Urinary bladder (tissue), 4 donors: Measurements from ENCODE around the gene RESP18. TPM values are rescaled to one million over a fixed set of nuclear protein-coding genes. Genes with fewer than 3 reads are reported as not detected.
"Not testable (repeated sequence)": the region's sequence is repeated elsewhere in the genome, so short reads cannot be mapped to it uniquely, and the experiment has no call there.

Experiments
- DNase-seq: peaks from one replicate; pipeline ENCODE4 v3.0.0-alpha.2; 2015; ENCODE audit errors: extremely low spot score
- H3K27ac ChIP-seq: one replicate; pipeline ENCODE4 v1.5.1; 2013; ENCODE audit warnings: low read depth, mild to moderate bottlenecking, moderate library complexity
- H3K36me3 ChIP-seq: one replicate; pipeline ENCODE4 v1.6.1; 2013; ENCODE audit warnings: mild to moderate bottlenecking, moderate library complexity; ENCODE audit not compliant: insufficient read depth
- H3K4me1 ChIP-seq: one replicate; pipeline ENCODE4 v1.6.1; 2013; ENCODE audit warnings: mild to moderate bottlenecking, moderate library complexity; ENCODE audit not compliant: insufficient read depth
- H3K4me3 ChIP-seq: one replicate; pipeline ENCODE4 v1.5.1; 2013; ENCODE audit warnings: low read depth, low read length
- WGBS: extraction: QIAGEN DNeasy Blood & Tissue Kit; methylation state at CpG from one replicate; pipeline ENCODE4 v1.1.7; 2013; 5-methylcytosine and 5-hydroxymethylcytosine counted together
- polyA plus RNA-seq: library from polyadenylated mRNA; stranded (reverse); fragments of 200-250 nt; gene quantifications from one replicate; pipeline ENCODE4 v1.2.3, GENCODE V29; 2013
- total RNA-seq: library from RNA; depleted of rRNA; stranded (reverse); fragments of >200 nt; gene quantifications from one replicate; pipeline ENCODE4 v1.2.3, GENCODE V29; 2014
- donor health status: healthy with polysubstance abuse.
- donor health status: healthy.

The RESP18 gene
- total and polyA plus RNA-seq, 2 donors, result not detected

GRCh38 chr2:219350710-219351221 lies 18.2 kb upstream of the RESP18 start:
- no peak for DNase-seq
- H3K27ac ChIP-seq, result no peak overlapping the region
- no peaks in the 10 kb centered on the region for H3K4me1 ChIP-seq
- H3K4me3 ChIP-seq, result no peak overlapping the region
- no peaks in the 10 kb centered on the region for H3K36me3 ChIP-seq
- WGBS, result 34% methylated on average over 4 of the region's 4 CpGs

GRCh38 chr2:219350215-219350614 lies 17.7 kb upstream of the RESP18 start:
- Histone ChIP-seq H3K4me3 (no peak overlapping the region), H3K36me3 (no peaks in the 10 kb centered on the region), H3K4me1 (no peaks in the 10 kb centered on the region), H3K27ac (no peak overlapping the region)
- no peak for DNase-seq
- 75% methylated on average over 3 of the region's 3 CpGs for WGBS

GRCh38 chr2:219344751-219345430 lies 12.3 kb upstream of the RESP18 start:
- 36% methylated on average over 6 of the region's 6 CpGs for WGBS
- Histone ChIP-seq H3K27ac (no peak overlapping the region), H3K36me3 (no peaks in the 10 kb centered on the region), H3K4me3 (no peak overlapping the region), H3K4me1 (no peaks in the 10 kb centered on the region)
- DNase-seq, result no peak

GRCh38 chr2:219335373-219335786 lies 2.8 kb upstream of the RESP18 start:
- Histone ChIP-seq H3K27ac (no peak overlapping the region), H3K4me1 (no peaks in the 10 kb centered on the region), H3K36me3 (no peaks in the 10 kb centered on the region), H3K4me3 (no peak overlapping the region)
- WGBS, result 26% methylated on average over 5 of the region's 5 CpGs
- DNase-seq, result no peak

- WGBS, result 73% methylated on average over 2 of the region's 2 CpGs
Observed at GRCh38 chr2:219334076-219334475, 1.5 kb upstream of the RESP18 start.

GRCh38 chr2:219331560-219332213 lies 857 bp downstream of the RESP18 start:
- H3K4me3 ChIP-seq, result no peak overlapping the region
- no peak for DNase-seq
- no peaks in the 10 kb centered on the region for H3K4me1 ChIP-seq
- WGBS, result 8% methylated on average over 39 of the region's 39 CpGs
- no peak overlapping the region for H3K27ac ChIP-seq
- no peaks in the 10 kb centered on the region for H3K36me3 ChIP-seq

More at GRCh38 chr2:219334076-219334475, 1.5 kb upstream of the RESP18 start:
- no peak overlapping the region for H3K4me3 ChIP-seq
- H3K4me1 ChIP-seq, result no peaks in the 10 kb centered on the region
- H3K27ac ChIP-seq, result no peak overlapping the region
- H3K36me3 ChIP-seq, result no peaks in the 10 kb centered on the region
- DNase-seq, result no peak

- H3K4me3 ChIP-seq, result no peak overlapping the region
- no peak for DNase-seq
- H3K4me1 ChIP-seq, result no peaks in the 10 kb centered on the region
- no peak overlapping the region for H3K27ac ChIP-seq
- WGBS, result 49% methylated on average over 2 of the region's 2 CpGs
- H3K36me3 ChIP-seq, result no peaks in the 10 kb centered on the region
Observed at GRCh38 chr2:219327719-219328118, 4.8 kb downstream of the RESP18 start.

GRCh38 chr2:219325657-219326315 lies 6.8 kb downstream of the RESP18 start:
- Histone ChIP-seq H3K4me3 (no peak overlapping the region), H3K36me3 (no peaks in the 10 kb centered on the region), H3K4me1 (no peaks in the 10 kb centered on the region), H3K27ac (no peak overlapping the region)
- no peak for DNase-seq
- WGBS, result 75% methylated on average over 9 of the region's 9 CpGs

GRCh38 chr2:219325136-219325535 lies 7.4 kb downstream of the RESP18 start:
- H3K4me3 ChIP-seq, result no peak overlapping the region
- H3K4me1 ChIP-seq, result no peaks in the 10 kb centered on the region
- H3K27ac ChIP-seq, result no peak overlapping the region
- DNase-seq, result no peak
- 86% methylated on average over 4 of the region's 4 CpGs for WGBS
- no peaks in the 10 kb centered on the region for H3K36me3 ChIP-seq

GRCh38 chr2:219323434-219323833 lies 9.1 kb downstream of the RESP18 start:
- DNase-seq, result no peak
- Histone ChIP-seq H3K4me3 (no peak overlapping the region), H3K27ac (no peak overlapping the region), H3K36me3 (no peaks in the 10 kb centered on the region), H3K4me1 (no peaks in the 10 kb centered on the region)
- 64% methylated on average over 4 of the region's 4 CpGs for WGBS

GRCh38 chr2:219314804-219315468 lies 17.6 kb downstream of the RESP18 start:
- Histone ChIP-seq H3K4me3 (no peak overlapping the region), H3K27ac (no peak overlapping the region), H3K36me3 (no peaks in the 10 kb centered on the region), H3K4me1 (no peaks in the 10 kb centered on the region)
- no peak for DNase-seq
- WGBS, result 91% methylated on average over 16 of the region's 16 CpGs

- WGBS, result 87% methylated on average over 49 of the region's 49 CpGs
- H3K27ac ChIP-seq, H3K36me3 ChIP-seq, H3K4me1 ChIP-seq, H3K4me3 ChIP-seq, DNase-seq: not testable (repeated sequence)
Observed at GRCh38 chr2:219312683-219313263, 19.8 kb downstream of the RESP18 start.

- no peak within 1 kb of the TSS for H3K4me3 ChIP-seq
- no peak for DNase-seq
- 1% methylated on average over 37 of the region's 37 CpGs for WGBS
Observed at GRCh38 chr2:219309278-219309677, 23.3 kb downstream of the RESP18 start, which contains the start of gene PTPRN. PTPRN (minus strand) TSS chr2:219309401; CDS start chr2:219309332, 69 bp downstream.

More at GRCh38 chr2:219309278-219309677, 23.3 kb downstream of the RESP18 start, which contains the start of gene PTPRN:
- Histone ChIP-seq H3K27ac (no peak within 1 kb of the TSS), H3K4me1 (no peaks in the 10 kb centered on the region), H3K36me3 (no peaks in the 10 kb centered on the region)
